ENCODE results near the gene UBE3C. TPM values are rescaled to one million over a fixed set of nuclear protein-coding genes. Genes with fewer than 3 reads are reported as not detected.

The UBE3C gene
- total and polyA plus RNA-seq, 5 experiments from 2014 or later = 17.5 to 59.4 (median 29.0) TPM

DNA sequence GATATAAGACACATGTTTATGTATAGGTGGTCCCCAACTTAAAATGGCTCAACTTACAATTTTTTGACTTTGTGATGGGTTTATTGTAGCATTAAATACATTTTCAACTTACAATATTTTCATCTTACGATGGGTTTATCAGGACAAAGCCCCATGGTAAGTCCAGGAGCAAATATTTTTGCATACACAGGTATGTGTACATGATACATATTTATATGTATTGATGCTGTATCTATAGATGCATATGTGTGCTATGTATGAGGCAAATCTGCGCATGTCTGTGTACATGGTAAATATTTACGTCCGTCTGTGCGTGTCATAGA lies 664 bp upstream of the UBE3C start:
- H3K27ac Mint-ChIP-seq = peak overlapping the region; percentile 72 to 97 (median 92)
- peaks cover 13 to 45% (median 41%) of the 10 kb centered on the region in 4 donors for H3K4me1 Mint-ChIP-seq
- no peak for ATAC-seq
- H3K4me3 Mint-ChIP-seq = peak overlapping the region; percentile 66 to 93 (median 82)
- H3K36me3 Mint-ChIP-seq = peaks cover 0 to 20% (median 0%) of the 10 kb centered on the region in 3 donors
- POLR2A ChIA-PET = interaction anchor here (0.6 kb wide), 1 partner anchor 1147 kb away, joined by 3 read pairs; no protein-coding TSS in a partner anchor
- DNase-seq = no peak
- H3K9me3 Mint-ChIP-seq = no peaks in the 10 kb centered on the region
- no peaks in the 10 kb centered on the region for H3K27me3 Mint-ChIP-seq

DNA sequence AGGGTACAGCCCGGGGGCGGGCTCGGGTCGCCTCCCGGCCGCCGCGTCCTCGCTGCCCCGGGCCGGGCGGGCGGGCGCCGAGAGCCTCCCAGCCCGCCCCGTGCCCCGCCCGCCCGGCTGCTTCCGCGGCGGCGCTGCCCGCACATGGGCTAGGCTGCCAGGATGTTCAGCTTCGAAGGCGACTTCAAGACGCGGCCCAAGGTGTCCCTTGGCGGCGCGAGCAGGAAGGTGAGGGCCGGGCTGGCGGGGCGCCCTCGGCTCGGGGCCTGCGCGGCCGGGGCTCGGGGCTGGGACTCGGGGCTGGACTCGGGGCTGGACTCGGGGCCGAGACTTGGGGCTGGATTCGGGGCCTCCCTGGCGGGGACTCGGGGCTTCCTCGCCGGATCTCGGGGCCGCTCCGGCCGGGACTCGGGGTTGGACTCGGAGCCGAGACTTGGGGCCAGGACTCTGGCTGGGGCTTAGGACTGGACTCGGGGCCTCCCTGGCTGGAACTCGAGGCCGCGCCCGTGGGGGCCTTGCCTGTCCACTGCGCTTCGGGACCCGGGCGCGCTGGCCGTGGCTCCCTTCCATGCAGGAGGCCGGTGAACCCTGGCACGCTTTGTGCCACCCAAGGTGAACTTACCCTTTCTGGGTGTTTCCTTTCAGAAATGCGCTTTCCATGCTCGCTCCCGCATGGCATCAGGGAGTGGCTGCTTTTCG lies 534 bp downstream of the UBE3C start:
- DNase-seq = peak in 6 of 10 donors; percentile 53 to 76 (median 65)
- H3K4me1 Mint-ChIP-seq = peaks cover 25 to 57% (median 53%) of the 10 kb centered on the region in 4 donors
- H3K27ac Mint-ChIP-seq = peak overlapping the region; percentile 76 to 90 (median 86)
- H3K27me3 Mint-ChIP-seq = no peaks in the 10 kb centered on the region
- peaks cover 0 to 32% (median 0%) of the 10 kb centered on the region in 3 donors for H3K36me3 Mint-ChIP-seq
- no peaks in the 10 kb centered on the region for H3K9me3 Mint-ChIP-seq
- POLR2A ChIA-PET = no interaction called here
- H3K4me3 Mint-ChIP-seq = peak overlapping the region; percentile 66 to 92 (median 79)
- peak; percentile 71 to 80 for ATAC-seq

DNA sequence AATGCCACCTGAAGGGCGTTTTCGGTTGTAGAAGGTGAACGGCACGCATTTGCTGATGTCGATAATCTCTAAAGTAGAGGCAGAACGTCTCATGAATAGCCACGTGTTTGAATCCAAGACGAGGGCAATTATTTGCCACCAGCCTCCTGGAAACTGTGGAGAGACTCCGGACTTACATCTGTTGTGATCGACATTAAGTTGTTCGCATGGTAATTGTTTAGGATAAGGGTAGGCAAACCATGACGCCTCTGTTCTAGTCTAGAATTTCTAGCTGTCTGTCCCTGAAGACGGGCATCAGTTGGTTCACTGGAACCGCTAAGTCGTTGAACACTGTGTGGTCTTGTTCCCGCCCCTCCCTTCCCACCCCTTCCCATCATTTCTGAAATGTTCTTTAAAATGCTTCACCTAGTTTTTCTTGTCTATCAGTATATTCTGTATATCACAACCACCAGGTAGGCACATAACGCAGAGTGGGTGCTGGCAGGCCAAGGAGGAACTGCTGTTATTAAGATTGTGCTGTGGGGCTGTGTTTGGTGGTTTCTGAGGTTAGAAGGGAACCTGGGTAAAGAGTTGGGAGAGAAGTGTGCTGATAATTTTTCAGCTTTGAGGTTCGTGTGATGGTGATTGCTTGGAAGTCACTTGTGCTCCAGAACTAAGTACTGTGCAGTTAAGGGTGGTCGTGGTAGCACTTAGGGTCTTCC lies 1.2 kb downstream of the UBE3C start:
- Mint-ChIP-seq H3K27me3 (no peaks in the 10 kb centered on the region), H3K9me3 (no peaks in the 10 kb centered on the region), H3K4me1 (peaks cover 31 to 64% (median 59%) of the 10 kb centered on the region in 4 donors), H3K36me3 (peaks cover 0 to 38% (median 4%) of the 10 kb centered on the region in 3 donors), H3K4me3 (peak overlapping the region; percentile 66 to 92 (median 79)), H3K27ac (peak overlapping the region; percentile 76 to 90 (median 86))
- POLR2A ChIA-PET = no interaction called here
- DNase-seq (peak in 4 of 10 donors; percentile 15 to 31 (median 28)), ATAC-seq (peak in 1 of 2 donors; percentile 24)

DNA sequence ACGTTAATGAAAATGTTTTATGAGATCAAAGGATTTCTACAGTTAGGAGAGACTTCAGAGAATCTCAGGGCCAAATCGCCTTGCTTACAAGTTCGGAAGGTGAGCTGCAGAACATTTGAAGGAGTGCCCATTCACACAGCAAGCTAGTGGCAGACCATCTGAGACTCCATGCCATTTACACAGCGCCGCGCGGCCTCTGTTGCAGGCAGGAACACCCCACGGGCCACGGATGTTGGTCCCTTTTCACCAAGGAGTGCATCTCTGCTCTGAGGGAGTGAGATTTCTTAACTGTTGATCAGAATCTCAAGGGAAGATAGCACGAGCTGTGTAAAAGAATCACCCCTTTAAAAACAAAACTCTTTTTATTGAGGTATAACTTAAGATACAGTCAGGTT lies 1.8 kb downstream of the UBE3C start:
- Mint-ChIP-seq H3K4me3 (peak overlapping the region; percentile 66 to 92 (median 79)), H3K9me3 (no peaks in the 10 kb centered on the region), H3K36me3 (peaks cover 0 to 39% (median 5%) of the 10 kb centered on the region in 3 donors), H3K27ac (peak overlapping the region; percentile 38 to 90 (median 84)), H3K27me3 (no peaks in the 10 kb centered on the region), H3K4me1 (peaks cover 34 to 68% (median 64%) of the 10 kb centered on the region in 4 donors)
- ATAC-seq (no peak), DNase-seq (no peak)
- POLR2A ChIA-PET = interaction anchor here (0.6 kb wide), 1 partner anchor 189 kb away, joined by 3 read pairs; no protein-coding TSS in a partner anchor

DNA sequence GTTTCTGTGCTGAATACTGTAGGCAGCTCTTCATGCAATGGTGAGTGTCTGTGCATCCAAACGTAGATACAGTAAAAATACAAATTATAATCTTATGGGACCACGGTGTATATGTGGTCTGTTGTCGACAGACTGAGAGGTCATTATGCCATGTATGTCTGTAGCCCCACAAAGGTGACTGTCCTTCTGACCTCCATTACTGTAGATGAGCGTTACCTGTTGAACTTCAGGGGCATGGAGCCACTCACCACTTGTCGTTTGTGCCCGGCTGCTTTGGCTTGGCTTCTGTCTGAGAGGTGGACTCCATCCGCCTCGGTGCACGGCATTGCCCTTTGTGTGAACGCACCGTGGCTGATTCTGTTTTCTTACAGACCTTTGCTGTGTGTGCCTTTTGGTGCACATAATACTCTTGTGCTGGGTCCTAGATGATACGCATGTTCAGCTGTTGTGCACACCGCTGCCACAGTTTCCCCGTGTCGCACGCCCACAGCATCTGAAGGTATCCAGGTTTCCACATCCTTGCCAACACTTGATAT lies 2.9 kb downstream of the UBE3C start:
- ATAC-seq (no peak), DNase-seq (no peak)
- H3K36me3 Mint-ChIP-seq = peaks cover 0 to 48% (median 9%) of the 10 kb centered on the region in 3 donors
- H3K27ac Mint-ChIP-seq = peak overlapping the region in 4 of 10 donors; percentile 25 to 86 (median 30)
- peak overlapping the region in 7 of 10 donors; percentile 19 to 89 (median 45) for H3K4me3 Mint-ChIP-seq
- H3K4me1 Mint-ChIP-seq = peaks cover 34 to 75% (median 71%) of the 10 kb centered on the region in 4 donors
- POLR2A ChIA-PET = no interaction called here
- no peaks in the 10 kb centered on the region for H3K9me3 Mint-ChIP-seq
- no peaks in the 10 kb centered on the region for H3K27me3 Mint-ChIP-seq

DNA sequence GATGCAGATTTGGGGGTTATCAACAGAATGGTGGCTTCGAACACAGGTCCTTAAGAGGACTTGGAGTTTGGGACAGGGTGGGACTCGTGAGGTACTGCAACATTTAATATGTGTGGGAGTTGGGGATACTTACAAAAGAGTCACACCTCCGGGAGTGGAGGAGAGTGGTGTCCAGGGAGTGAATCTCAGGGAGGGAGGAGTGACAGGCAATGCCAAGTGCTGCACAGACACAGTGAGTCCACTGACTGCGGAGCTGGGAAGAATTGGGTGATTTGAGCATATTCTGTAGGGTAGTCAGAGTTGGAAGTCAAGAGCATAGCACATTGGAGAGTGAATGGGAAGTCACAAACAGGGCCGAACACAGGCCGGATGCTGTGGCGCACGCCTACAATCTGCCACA lies 5.1 kb downstream of the UBE3C start:
- POLR2A ChIA-PET = no interaction called here
- peaks cover 0 to 59% (median 9%) of the 10 kb centered on the region in 3 donors for H3K36me3 Mint-ChIP-seq
- ATAC-seq (no peak), DNase-seq (no peak)
- peak overlapping the region in 7 of 10 donors; percentile 0 to 54 (median 15) for H3K4me3 Mint-ChIP-seq
- H3K27me3 Mint-ChIP-seq = no peaks in the 10 kb centered on the region
- H3K4me1 Mint-ChIP-seq = peaks cover 41 to 88% (median 83%) of the 10 kb centered on the region in 4 donors
- H3K9me3 Mint-ChIP-seq = no peaks in the 10 kb centered on the region
- peak overlapping the region in 5 of 10 donors; percentile 12 to 52 (median 17) for H3K27ac Mint-ChIP-seq

DNA sequence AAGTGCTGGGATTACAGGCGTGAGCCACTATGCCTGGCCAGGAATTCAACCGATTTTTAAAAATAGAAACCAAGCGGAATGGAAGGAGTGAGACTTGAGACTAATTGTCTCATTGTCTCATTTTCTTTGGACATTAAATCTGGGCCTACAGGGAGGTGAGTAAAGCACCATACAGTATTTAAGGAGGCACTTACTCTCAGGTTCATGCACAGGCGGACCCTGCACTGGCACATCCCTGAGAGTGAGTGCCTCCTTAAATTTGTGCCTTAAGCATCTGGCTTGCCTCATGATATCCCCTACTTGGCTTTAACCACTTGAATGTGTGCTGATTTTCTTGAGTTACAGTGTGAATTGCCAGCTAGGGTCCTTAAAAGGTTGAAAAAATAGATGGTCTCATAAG lies 10.6 kb downstream of the UBE3C start:
- H3K9me3 Mint-ChIP-seq = no peaks in the 10 kb centered on the region
- peaks cover 0 to 35% (median 9%) of the 10 kb centered on the region in 3 donors for H3K36me3 Mint-ChIP-seq
- H3K4me1 Mint-ChIP-seq = peaks cover 32 to 88% (median 77%) of the 10 kb centered on the region in 4 donors
- no peaks in the 10 kb centered on the region for H3K27me3 Mint-ChIP-seq
- DNase-seq = no peak
- peak overlapping the region in 2 of 10 donors; percentile 22 to 69 for H3K27ac Mint-ChIP-seq
- POLR2A ChIA-PET = no interaction called here
- H3K4me3 Mint-ChIP-seq = peak overlapping the region in 2 of 10 donors; percentile 22
- ATAC-seq = no peak

DNA sequence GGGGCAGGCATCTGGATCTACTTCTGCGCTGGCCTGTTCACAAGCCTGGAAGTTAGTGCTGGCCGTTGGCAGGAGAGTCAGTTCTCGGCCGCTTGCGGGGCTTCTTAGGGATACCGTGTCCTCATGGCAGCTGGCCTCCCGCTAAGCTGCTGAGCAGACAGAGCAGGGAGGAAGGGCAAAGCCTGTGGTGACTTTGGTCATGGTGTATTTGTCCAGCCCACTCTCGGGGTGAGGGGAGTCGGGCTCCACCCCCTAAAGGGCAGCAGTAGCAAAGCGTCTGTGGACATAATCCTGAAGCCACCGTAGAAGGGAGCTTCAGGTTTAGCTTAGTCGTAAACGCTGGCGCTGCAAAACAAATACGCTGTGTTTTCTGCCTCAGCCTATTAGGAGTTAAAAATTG lies 12.2 kb downstream of the UBE3C start:
- DNase-seq (no peak), ATAC-seq (no peak)
- Mint-ChIP-seq H3K36me3 (peaks cover 0 to 29% (median under 1%) of the 10 kb centered on the region in 3 donors), H3K4me1 (peaks cover 29 to 88% (median 72%) of the 10 kb centered on the region in 4 donors), H3K27ac (peak overlapping the region in 2 of 10 donors; percentile 53 to 80), H3K4me3 (peak overlapping the region in 3 of 10 donors; percentile 14 to 41 (median 30)), H3K27me3 (no peaks in the 10 kb centered on the region), H3K9me3 (no peaks in the 10 kb centered on the region)
- POLR2A ChIA-PET = no interaction called here

DNA sequence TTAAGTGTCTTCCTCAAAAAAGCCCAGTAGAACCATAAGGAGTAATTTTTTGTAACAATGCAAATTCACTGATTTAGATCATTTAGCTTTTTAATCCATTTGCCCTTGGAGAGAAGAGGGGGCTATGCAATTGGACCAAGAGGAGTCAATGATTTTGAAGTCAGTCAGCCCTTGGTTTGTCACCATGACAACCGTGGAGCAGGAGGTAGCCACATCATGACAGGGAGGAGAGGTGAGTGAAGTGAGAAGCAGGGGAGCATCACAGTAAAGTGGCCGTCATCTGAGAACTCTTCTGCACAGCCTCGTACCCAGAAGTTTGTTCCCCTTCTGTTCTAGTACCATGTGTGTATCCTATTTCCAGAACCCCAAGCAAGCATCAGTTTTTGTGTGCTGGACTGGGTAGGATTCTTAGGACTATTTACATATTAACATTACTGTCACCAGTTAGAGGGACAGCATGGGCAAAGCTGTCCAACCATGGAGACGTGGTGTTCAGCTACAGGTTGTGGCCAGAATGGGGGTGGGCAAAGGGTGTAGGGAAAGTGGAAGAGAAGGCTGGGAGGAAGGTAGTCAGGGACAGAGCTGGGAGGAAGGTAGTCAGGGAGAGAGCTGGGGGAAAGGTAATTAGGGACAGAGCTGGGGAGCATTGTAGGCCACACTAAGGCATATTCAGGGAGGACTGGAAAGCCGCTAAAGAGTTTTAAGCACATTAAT lies 13.1 kb downstream of the UBE3C start:
- peaks cover 0 to 24% (median 0%) of the 10 kb centered on the region in 3 donors for H3K36me3 Mint-ChIP-seq
- POLR2A ChIA-PET = no interaction called here
- H3K4me3 Mint-ChIP-seq = peak overlapping the region in 5 of 10 donors; percentile 5 to 41 (median 13)
- peak in 2 of 10 donors; percentile 16 to 24 for DNase-seq
- no peaks in the 10 kb centered on the region for H3K9me3 Mint-ChIP-seq
- peak overlapping the region in 8 of 10 donors; percentile 40 to 86 (median 68) for H3K27ac Mint-ChIP-seq
- peak in 1 of 2 donors; percentile 59 for ATAC-seq
- H3K4me1 Mint-ChIP-seq = peaks cover 33 to 86% (median 68%) of the 10 kb centered on the region in 4 donors
- H3K27me3 Mint-ChIP-seq = no peaks in the 10 kb centered on the region

DNA sequence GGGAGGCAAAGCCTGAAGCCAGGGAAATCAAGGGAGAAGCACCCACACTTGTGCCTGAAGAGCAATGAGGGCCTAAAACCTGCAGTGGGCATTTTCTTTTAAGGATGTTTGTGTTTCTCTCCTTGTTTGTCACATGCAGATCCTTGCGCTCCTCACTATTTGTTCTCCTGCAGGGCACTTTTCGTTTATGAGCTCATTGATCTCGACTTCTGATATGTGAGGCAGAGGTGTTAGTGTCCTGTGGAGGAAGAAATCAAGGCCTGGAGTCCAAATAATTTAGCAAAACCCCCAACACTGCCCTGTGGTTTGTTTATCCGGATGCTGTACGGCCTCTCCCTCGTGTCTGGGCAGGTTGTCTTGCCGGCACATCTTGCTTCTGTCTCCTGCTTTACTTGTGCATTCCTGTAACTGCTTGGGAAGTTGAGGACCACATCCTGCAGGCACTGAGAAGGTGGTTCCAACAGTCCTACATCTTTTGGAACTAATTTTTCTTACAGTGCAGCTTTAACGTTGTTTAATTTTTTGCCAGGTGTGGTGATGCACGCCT lies 13.7 kb downstream of the UBE3C start:
- H3K9me3 Mint-ChIP-seq = no peaks in the 10 kb centered on the region
- peaks cover 0 to 20% (median 0%) of the 10 kb centered on the region in 3 donors for H3K36me3 Mint-ChIP-seq
- peak overlapping the region in 2 of 10 donors; percentile 10 to 13 for H3K4me3 Mint-ChIP-seq
- H3K27ac Mint-ChIP-seq = peak overlapping the region in 3 of 10 donors; percentile 80 to 86 (median 82)
- no peak for DNase-seq
- POLR2A ChIA-PET = no interaction called here
- ATAC-seq = no peak
- peaks cover 29 to 86% (median 63%) of the 10 kb centered on the region in 4 donors for H3K4me1 Mint-ChIP-seq
- no peaks in the 10 kb centered on the region for H3K27me3 Mint-ChIP-seq

DNA sequence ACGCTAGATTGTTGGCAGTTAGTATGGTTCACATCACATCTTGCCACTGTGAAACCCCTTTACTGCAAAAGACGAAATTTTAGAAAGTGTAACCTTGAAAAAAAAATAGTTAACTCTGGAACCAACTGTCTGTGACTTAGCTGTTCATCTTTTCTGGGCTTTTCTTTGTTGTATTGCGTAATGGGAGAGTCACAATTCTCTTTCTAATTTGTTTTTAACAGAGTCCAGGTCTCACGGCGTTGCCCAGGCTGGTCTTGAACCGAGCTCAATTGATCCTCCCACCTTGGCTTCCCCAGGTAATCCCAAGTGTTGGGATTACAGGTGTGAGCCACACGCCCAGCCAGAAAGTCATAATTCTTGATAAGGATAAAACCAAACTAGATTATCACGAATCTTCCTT lies 14.5 kb downstream of the UBE3C start:
- POLR2A ChIA-PET = no interaction called here

DNA sequence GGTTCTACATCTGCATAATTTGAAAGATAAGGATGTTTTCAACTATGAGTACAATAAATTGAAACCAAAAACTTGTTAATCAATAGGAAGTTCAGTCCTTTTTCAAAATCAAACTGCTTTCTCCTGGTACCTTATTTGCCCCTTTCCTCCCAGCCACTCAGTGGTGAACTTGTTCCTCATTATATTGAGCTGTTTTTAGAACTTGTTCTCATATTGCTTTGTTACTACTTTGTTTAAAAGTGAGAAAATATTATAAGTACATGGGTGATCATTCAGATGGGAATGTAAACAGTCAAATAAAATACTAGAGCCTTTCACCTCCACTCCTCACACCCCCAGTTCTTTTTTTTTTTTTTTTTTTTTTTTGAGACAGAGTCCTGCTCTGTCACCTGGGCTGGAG lies 17.2 kb downstream of the UBE3C start:
- Mint-ChIP-seq H3K27me3 (no peaks in the 10 kb centered on the region), H3K4me3 (no peak overlapping the region), H3K4me1 (peaks cover 29 to 71% (median 66%) of the 10 kb centered on the region in 4 donors), H3K9me3 (no peaks in the 10 kb centered on the region), H3K36me3 (peaks cover 0 to 25% (median 0%) of the 10 kb centered on the region in 3 donors), H3K27ac (peak overlapping the region in 4 of 10 donors; percentile 7 to 63 (median 24))
- POLR2A ChIA-PET = no interaction called here
- no peak for DNase-seq
- no peak for ATAC-seq

More for the DNA sequence above, 14.5 kb downstream of the UBE3C start:
- no peaks in the 10 kb centered on the region for H3K9me3 Mint-ChIP-seq
- H3K4me1 Mint-ChIP-seq = peaks cover 25 to 80% (median 60%) of the 10 kb centered on the region in 4 donors
- ATAC-seq (no peak), DNase-seq (no peak)
- peak overlapping the region in 1 of 10 donors; percentile 66 for H3K4me3 Mint-ChIP-seq
- no peaks in the 10 kb centered on the region for H3K27me3 Mint-ChIP-seq
- peak overlapping the region in 1 of 10 donors; percentile 53 for H3K27ac Mint-ChIP-seq
- peaks cover 0 to 17% (median 0%) of the 10 kb centered on the region in 3 donors for H3K36me3 Mint-ChIP-seq
